Measurements from ENCODE around the gene MGAT4B. TPM values are rescaled to one million over a fixed set of nuclear protein-coding genes. Genes with fewer than 3 reads are reported as not detected.

The MGAT4B gene
- total RNA-seq, 1 donor from 2014 or later = 120 TPM

DNA sequence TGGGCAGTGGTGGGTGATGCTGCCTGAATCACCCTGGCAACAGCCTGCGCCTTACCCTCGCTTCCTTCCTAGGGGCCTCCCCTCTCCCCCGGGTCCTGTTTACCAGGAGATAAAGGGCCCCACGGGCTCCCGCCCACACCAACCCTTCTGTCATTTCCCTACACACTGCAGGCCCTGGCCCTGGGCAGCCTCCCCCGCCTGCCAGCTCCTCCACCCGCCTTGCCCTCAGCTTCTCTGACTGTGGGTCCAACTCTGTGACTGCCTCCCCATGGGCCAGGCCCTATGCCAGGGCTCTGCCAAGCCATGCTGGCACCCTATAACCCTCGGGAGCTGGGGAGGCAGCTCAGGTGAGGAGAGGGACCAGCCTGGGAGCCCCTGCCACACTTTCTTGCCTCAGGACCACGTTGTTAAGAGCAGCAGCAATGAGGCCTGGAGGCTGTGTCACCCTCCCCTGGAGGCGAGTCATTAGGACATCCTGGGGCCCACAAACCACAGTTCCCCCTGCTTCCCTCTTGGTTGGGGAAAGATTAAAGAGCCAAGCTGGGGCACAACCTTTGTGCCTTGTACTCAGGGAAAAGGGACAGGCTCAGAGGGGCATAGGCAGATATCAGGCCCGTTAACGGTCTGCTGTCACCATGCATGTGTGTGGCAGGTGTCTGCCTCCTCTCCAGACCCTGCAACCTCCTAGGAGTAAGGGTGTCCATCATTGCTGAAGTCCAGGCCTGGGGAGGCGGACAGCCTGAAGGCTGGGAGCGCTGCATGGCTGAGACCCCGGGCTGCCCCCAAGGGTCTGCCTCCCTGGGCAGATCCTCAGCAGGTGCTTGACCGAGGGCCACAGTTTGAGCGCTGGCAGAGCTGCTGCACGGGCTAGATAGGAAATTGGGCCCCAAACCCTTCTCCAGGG lies 2.8 kb downstream of the MGAT4B start:
- Mint-ChIP-seq H3K36me3 (ENCODE audit: low read depth) (peaks cover 2% of the 10 kb centered on the region), H3K27ac (ENCODE audit: unreplicated experiment) (no peak overlapping the region), H3K4me3 (peak overlapping the region; percentile 88), H3K4me1 (peaks cover 25% of the 10 kb centered on the region), H3K27me3 (ENCODE audit: low read depth) (peaks cover 2% of the 10 kb centered on the region), H3K9me3 (no peaks in the 10 kb centered on the region)
- TF ChIP-seq, protein P1, sequence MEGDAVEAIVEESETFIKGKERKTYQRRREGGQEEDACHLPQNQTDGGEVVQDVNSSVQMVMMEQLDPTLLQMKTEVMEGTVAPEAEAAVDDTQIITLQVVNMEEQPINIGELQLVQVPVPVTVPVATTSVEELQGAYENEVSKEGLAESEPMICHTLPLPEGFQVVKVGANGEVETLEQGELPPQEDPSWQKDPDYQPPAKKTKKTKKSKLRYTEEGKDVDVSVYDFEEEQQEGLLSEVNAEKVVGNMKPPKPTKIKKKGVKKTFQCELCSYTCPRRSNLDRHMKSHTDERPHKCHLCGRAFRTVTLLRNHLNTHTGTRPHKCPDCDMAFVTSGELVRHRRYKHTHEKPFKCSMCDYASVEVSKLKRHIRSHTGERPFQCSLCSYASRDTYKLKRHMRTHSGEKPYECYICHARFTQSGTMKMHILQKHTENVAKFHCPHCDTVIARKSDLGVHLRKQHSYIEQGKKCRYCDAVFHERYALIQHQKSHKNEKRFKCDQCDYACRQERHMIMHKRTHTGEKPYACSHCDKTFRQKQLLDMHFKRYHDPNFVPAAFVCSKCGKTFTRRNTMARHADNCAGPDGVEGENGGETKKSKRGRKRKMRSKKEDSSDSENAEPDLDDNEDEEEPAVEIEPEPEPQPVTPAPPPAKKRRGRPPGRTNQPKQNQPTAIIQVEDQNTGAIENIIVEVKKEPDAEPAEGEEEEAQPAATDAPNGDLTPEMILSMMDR (conservative IDR thresholded peaks at IDR 0.05) = no peak
- no peak for DNase-seq (ENCODE audit: low read depth, low spot score)

DNA sequence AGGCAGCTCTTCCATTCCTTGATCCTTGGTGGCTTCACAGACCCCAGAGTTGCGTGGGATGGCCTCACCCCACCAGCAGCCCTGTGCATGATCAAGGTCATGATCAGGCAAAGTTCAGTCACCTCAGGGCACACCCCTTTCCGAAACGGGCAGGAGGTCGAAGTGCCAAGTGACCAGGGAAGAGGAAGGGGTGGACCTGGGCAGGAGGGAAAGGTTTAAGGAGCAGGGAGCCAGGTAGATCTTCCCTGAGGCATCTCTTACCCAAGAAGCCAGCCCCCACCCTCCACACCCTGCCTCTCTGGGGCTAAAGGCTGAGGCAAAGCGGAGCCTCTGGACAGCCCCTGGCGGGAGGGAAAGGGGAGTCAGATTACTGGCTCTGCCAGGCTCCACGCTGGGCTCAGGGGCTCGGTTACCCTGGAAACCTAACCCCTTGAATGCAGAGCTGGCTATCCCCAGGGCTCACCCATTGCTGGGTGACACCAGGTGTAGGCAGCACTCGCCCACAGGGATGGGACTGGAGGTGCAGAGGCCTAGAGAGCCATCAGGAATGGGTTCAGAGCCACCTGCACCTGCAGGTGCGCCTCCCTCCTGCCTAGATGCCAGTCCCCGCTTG lies 3.6 kb downstream of the MGAT4B start:
- TF ChIP-seq, protein P1 (conservative IDR thresholded peaks at IDR 0.05) = no peak
- H3K36me3 Mint-ChIP-seq (ENCODE audit: low read depth) = peaks cover 2% of the 10 kb centered on the region
- peak overlapping the region; percentile 70 for H3K4me3 Mint-ChIP-seq
- peaks cover 25% of the 10 kb centered on the region for H3K4me1 Mint-ChIP-seq
- DNase-seq (ENCODE audit: low read depth, low spot score) = no peak
- H3K9me3 Mint-ChIP-seq = no peaks in the 10 kb centered on the region
- peaks cover 2% of the 10 kb centered on the region for H3K27me3 Mint-ChIP-seq (ENCODE audit: low read depth)
- no peak overlapping the region for H3K27ac Mint-ChIP-seq (ENCODE audit: unreplicated experiment)

DNA sequence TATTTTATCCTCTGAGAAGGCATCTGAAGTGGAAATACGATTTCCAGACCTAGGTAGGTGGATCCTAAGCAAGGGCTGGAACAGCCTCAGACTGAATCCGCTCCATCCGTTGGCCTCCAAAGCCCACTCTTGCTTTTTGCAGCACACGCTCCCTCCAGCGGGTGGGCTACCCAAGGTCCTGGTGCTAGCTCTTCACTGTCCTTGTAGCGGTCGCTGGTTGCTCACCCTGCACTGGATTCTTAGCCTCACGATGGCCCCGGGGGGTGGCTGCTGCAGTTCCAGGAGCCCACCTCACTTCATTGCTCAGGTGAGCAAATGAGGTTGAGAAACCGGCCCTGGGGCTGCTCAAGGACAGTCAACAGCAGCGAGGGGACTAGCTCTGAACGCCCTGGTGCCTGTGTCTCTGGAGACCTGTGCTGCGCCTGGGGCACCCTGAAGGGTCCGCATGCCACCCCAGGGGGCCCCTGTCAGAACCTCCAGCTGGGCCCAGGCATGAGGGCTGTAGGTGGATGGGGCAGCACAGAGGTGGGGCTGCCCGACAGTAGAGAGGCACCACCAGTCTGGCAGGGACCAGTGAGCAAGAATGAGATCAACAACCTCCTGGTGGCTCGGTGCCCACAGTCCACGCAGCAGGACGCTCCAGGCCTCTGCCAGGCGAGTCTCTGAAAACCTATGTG lies 4.3 kb downstream of the MGAT4B start:
- DNase-seq (ENCODE audit: low read depth, low spot score) = no peak
- H3K4me3 Mint-ChIP-seq = peak overlapping the region; percentile 81

DNA sequence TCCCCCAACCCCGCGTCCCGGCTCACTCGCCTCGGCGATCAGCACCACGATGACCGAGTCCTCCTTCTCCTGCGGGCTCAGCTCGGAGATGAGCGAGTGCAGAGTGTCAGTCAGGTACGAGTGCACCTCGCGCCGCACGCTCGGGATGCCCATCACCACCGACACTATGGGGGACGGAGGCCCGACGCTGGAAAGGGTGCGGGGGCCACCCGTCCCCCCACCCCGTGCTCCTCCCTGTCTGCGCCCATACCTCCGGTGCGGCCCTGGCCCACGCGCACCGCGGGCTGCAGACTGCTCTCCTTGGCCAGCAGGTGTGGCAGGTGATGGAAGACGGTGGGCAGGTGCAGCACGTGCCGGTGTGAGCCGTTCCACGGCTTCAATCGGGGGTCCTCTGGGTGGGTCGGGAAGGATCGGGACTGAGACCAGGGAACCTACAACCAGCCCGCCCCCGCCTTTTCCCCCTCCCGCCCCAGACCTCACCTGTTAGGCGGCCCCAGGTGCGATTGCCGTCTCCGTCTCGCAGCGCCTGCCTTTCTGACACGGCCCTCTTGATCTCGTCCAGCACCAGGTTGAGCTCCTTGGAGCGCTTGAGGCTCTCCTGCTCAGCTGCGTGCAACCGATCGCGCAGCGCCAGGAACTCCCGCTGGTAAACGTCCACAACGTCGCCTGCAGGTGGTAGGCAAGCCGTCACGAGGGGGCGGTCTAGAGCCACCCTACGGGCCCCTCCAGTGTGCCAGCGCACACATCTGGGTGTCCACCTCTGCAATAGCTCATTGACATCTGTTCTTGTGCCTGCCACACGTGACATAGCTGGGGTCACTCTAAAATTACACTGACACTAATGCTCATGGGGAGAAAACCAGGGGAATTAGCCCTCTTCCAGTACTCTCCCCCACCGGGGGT lies 5.1 kb downstream of the MGAT4B start:
- peaks cover 30% of the 10 kb centered on the region for H3K4me1 Mint-ChIP-seq
- H3K4me3 Mint-ChIP-seq = peak overlapping the region; percentile 81
- peaks cover 5% of the 10 kb centered on the region for H3K27me3 Mint-ChIP-seq (ENCODE audit: low read depth)
- no peaks in the 10 kb centered on the region for H3K9me3 Mint-ChIP-seq
- peaks cover 7% of the 10 kb centered on the region for H3K36me3 Mint-ChIP-seq (ENCODE audit: low read depth)
- TF ChIP-seq, protein P1 (conservative IDR thresholded peaks at IDR 0.05) = peak; percentile 65
- DNase-seq (ENCODE audit: low read depth, low spot score) = peak; percentile 55
- no peak overlapping the region for H3K27ac Mint-ChIP-seq (ENCODE audit: unreplicated experiment)

More for the DNA sequence above, 4.3 kb downstream of the MGAT4B start:
- TF ChIP-seq, protein P1 (conservative IDR thresholded peaks at IDR 0.05) = no peak
- H3K27me3 Mint-ChIP-seq (ENCODE audit: low read depth) = peaks cover 2% of the 10 kb centered on the region
- H3K36me3 Mint-ChIP-seq (ENCODE audit: low read depth) = peaks cover 2% of the 10 kb centered on the region
- H3K27ac Mint-ChIP-seq (ENCODE audit: unreplicated experiment) = no peak overlapping the region
- H3K4me1 Mint-ChIP-seq = peaks cover 25% of the 10 kb centered on the region
- no peaks in the 10 kb centered on the region for H3K9me3 Mint-ChIP-seq
